RCC 7860 (cell line): Measurements from ENCODE around the gene ACSL5.
"Not testable (repeated sequence)": the region's sequence is repeated elsewhere in the genome, so short reads cannot be mapped to it uniquely, and the experiment has no call there.

ENCODE experiments used
- DNase-seq: peaks from one replicate; pipeline ENCODE4 v3.0.0-alpha.2; 2015; ENCODE audit warnings: low spot score
- FAIRE-seq: peaks from 2 replicates; lab custom pipeline; 2012; peaks lifted over from hg19 to GRCh38; lab: Jason Lieb, UNC

Gene ACSL5

DNA sequence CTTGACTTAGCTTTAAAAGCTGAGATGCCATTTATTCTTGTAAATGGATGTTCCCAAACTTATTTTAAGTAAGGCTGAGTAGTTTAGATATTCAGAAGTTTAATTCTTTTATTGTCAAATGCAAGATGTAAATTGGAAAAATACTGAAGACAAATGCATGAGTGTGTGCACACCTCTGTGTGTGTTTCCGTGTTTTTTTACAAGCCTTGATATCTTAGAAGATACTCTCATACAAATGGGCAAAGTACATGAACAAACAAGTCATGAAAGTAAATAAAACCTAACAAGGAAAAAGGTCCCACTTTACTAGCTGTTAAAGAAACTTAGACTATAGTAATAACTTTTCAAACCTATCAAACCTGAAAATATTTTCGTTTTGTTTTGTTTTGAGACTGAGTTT is 29.0 kb downstream of the ACSL5 start:
- DNase-seq = no peak
- no peak for FAIRE-seq

DNA sequence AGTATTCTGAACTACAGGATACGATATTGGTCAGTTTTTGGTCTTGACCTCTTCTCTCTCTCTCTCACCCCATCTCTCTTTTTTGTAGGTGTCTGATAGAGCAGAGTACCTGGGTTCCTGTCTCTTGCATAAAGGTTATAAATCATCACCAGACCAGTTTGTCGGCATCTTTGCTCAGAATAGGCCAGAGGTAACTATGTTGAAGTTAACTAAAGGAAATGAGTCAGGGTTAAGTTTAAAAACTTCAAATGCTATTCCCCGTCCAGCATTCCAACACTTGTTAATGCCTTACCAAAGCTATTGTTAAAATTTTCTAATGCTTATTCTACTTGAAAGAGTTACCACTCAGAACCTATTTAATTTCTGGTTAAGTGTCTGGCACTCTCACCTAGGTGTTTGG is 30.7 kb downstream of the ACSL5 start:
- peak; percentile 23 for DNase-seq
- FAIRE-seq = peak; percentile 53

- FAIRE-seq, DNase-seq: not testable (repeated sequence)
These were observed 32.9 kb downstream of the ACSL5 start for GRCh38 chr10:112406806-112407205.

GRCh38 chr10:112407696-112408095 is 33.8 kb downstream of the ACSL5 start:
- FAIRE-seq = no peak
- no peak for DNase-seq

GRCh38 chr10:112409299-112409698 is 35.4 kb downstream of the ACSL5 start:
- no peak for DNase-seq
- FAIRE-seq = no peak

GRCh38 chr10:112409755-112410154 is 35.8 kb downstream of the ACSL5 start:
- FAIRE-seq (no peak), DNase-seq (no peak)

- no peak for DNase-seq
- FAIRE-seq = no peak
These were observed 38.8 kb downstream of the ACSL5 start for GRCh38 chr10:112412696-112413095.

- no peak for FAIRE-seq
- no peak for DNase-seq
These were observed 47.8 kb downstream of the ACSL5 start for GRCh38 chr10:112421731-112422130.

GRCh38 chr10:112424651-112425050 is 50.7 kb downstream of the ACSL5 start:
- FAIRE-seq (no peak), DNase-seq (no peak)

DNA sequence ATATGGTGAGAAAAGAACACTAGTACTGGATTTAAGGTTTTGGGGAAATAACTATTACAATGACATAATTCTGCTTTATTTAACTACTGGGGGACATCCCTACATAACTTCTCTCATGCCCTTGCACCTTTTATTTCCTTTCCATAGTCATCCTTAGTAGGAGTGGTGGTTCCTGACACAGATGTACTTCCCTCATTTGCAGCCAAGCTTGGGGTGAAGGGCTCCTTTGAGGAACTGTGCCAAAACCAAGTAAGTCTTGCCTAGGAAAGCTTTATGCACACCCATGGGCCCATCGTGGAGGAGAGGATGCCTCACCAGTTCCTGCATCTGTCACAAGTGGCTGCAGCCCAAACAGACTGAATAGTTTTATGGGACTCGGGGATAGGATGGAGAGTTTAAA is 52.2 kb downstream of the ACSL5 start:
- DNase-seq = no peak
- FAIRE-seq = no peak

DNA sequence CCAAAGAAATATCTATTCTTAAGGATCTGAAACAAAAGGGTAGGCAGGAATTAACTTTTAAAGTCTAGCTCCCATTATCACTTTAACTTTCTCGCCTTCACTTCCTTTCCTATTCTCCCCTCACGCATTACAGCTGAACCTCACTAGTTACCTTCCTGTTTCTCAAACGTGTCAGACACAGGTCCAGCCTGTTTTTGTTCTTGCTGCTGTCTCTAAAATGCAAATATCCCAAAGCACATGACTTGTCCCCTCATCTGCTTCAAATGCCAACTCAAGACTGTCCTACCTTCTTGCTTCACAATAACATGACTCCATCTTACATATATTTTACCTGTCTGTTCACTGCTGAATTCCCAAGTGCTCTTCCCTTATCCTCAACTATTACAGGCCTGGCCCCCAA is 55.2 kb downstream of the ACSL5 start:
- FAIRE-seq (no peak), DNase-seq (no peak)

- DNase-seq (no peak), FAIRE-seq (no peak)
These were observed 55.8 kb downstream of the ACSL5 start for GRCh38 chr10:112429654-112430230.

DNA sequence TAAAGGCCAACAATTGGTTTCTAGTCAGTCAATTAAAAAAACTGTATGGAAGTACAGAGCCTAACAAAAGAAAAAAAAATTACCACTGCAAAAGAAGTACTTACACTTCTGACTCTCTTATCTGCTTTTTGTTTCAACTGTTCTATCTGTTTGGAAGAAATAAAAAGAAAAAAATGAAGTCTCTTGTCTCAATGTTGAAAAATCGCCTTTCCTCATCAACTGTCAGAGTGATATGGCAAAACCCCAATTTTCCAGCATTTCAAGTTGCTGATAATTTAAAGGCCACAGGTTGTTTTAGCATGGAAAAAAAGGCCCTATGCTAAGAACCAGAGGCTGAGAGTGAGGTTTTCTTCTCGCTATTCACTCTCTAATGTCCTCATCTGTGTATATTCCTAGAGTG is 59.2 kb downstream of the ACSL5 start:
- DNase-seq (no peak), FAIRE-seq (no peak)

GRCh38 chr10:112434988-112435619 is 61.2 kb downstream of the ACSL5 start:
- DNase-seq (peak; percentile 44), FAIRE-seq (peak; percentile 82)

- DNase-seq (no peak), FAIRE-seq (no peak)
These were observed 64.4 kb downstream of the ACSL5 start for GRCh38 chr10:112438356-112438755.

GRCh38 chr10:112441520-112441919 is 67.6 kb downstream of the ACSL5 start:
- DNase-seq (no peak), FAIRE-seq (no peak)

DNA sequence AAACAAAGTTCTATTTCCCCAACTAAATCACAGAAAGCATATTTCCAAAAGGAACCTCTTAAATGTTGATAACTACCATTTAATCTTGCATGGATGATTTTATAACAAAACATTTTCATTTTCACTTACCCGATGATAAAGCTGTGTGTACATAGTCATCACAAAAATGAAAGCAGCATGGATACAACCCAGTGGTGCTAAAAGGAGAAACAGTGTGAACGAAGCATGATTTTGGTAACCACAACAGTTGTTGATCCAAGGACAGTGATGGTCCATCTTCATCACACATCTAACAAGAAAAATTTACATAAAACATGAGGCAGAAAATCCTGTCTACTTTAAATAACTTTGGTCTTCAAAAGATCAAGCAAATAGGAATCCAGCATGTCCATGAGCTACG is 68.1 kb downstream of the ACSL5 start:
- FAIRE-seq (no peak), DNase-seq (no peak)

DNA sequence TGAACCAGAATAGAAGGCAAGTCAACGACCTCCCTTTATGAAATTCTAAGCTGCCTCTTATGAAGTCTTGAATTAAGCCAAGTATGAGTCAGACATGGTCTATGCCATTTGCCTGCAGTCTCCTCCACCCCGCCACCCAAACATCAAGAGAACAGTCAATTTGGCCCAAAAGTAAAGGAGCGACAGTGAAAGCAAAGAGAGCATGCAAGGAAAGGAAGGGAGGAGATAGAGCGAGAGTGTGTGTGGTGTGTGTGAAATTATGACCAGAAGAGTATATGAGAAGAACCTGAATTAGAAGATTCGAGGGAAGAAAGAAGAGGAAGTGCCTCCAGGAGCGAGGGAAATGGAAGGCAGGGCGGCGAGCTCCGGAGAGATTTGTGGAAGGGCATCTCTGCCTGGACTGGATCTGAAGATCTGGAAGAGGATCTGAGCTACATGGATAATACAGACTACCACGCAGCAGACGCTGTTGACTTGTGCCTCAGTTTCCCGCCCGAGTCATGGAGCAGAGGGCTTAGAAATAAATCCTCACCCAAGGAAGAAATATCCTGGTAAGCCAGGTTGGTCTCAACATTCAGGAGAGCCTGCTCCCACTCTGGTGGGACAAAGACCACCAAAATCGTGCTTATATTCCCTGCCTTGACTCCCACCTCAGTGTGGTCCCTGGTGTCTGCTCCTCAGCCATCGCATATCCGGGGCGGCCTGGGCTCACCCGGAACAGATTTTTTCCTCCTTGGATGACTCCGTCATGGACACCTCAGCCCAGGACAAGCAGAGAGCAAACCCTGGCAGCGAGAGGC is 72.3 kb downstream of the ACSL5 start:
- FAIRE-seq (no peak), DNase-seq (no peak)

DNA sequence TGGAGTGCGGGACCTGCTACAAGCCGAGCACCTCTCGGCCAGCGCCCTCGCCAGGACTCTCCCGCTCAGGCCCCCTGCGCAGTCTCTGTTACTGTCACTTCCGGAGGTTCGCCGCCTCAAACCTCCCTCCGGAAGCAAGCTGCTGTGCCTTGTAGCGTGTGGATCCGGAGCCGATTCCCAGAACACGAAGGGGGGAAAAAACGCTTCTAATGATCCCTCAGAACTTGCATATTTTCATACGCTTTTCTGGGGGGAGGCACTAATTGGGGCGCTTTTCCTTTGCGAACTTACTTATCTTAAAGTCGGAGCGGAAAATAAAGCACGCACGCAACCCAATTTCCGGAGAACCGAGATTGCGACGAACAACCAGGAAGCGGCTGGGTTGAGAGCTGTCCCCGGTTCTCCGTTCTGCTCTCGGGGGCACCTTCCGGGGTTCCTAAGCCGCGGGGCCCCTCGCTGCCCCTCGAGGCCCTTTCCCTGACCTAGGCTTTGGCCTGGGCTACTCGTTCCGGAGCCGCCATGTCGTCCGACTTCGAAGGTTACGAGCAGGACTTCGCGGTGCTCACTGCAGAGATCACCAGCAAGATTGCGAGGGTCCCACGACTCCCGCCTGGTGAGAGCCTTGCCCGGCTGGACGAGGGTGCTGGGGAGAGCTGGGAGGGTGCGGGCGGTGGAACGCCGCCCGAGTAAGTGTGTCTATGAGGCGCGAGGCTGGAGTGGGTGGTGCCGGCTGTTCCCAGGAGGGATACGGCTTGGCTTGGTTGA is 73.1 kb downstream of the ACSL5 start, which contains the start of the genes VTI1A and ZDHHC6:
Gene VTI1A (plus strand): TSS at position 361 of the 765 bp plus-strand sequence. CDS start 159 bp downstream, at position 520.
Gene ZDHHC6 (minus strand): TSS at position 60 of the 765 bp plus-strand sequence. CDS start 1,478 bp downstream, outside the sequence.
- no peak for FAIRE-seq

DNA sequence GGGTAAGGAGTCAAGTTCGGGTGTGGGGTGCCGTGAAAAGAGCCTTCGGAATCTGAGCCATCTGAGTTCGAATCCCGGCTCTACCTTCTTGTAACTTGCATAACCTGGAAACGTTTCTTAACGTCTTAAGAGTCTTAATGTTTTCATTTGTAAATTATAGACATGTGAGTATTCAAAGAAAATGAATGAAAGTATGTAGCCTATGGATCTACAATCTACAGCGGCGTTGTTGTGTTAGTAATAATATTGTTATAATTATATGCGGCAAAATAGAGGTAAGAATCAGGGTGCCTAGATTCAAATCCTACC is 73.7 kb downstream of the ACSL5 start:
- FAIRE-seq (no peak), DNase-seq (no peak)

More for the DNA sequence above, 73.1 kb downstream of the ACSL5 start, which contains the start of the genes VTI1A and ZDHHC6:
- DNase-seq = peak; percentile 71

GRCh38 chr10:112448888-112449287 is 75.0 kb downstream of the ACSL5 start:
- DNase-seq = no peak
- no peak for FAIRE-seq
